ENCODE measurements around the gene PVALB. TPM values are rescaled to one million over a fixed set of nuclear protein-coding genes. Genes with fewer than 3 reads are reported as not detected.

The PVALB gene
- polyA plus RNA-seq, 3 donors = 0.65 TPM; not detected in 2

DNA sequence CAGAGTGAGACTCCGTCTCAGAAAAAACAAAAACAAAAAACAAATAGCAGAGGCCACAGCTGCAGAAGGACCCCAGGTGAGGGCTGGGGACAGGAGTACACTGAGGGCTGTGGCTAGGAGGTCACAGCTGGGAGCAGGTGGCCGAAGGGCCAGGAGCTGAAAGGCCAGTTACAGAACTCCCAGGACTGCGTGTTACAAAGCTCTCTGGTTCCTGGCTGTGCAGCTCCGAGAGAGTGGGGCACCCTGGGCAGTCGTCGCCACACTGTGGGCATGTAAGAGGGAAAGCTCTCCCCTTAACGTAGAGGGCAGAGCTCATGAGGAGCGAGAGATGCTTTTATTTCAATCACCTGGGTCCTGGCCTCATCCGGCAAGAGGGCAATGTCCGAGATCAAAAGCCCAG lies 33.8 kb upstream of the PVALB start:
- Histone ChIP-seq H3K4me1 (ENCODE audit: control insufficient read depth in 1 of 2, insufficient read depth in 2 of 2, low read length in 2 of 2) (peaks cover 12 to 15% of the 10 kb centered on the region in 2 donors), H3K4me2 (replicated peaks; ENCODE audit: extremely low read depth, low read length, poor library complexity, severe bottlenecking) (no peak overlapping the region), H3K9me3 (replicated peaks in 1 of 2; ENCODE audit: control insufficient read depth in 1 of 2, insufficient read depth in 1 of 2, low read length in 2 of 2) (peaks cover 0 to 3% of the 10 kb centered on the region in 2 donors), H2AFZ (ENCODE audit: insufficient read depth, low read depth, low read length, poor library complexity, severe bottlenecking) (no peak overlapping the region), H3K27ac (ENCODE audit: low read depth in 1 of 2, low read length in 2 of 2) (no peak overlapping the region), H3K4me3 (replicated peaks in 1 of 3; ENCODE audit: low read depth in 2 of 3, low read length in 3 of 3) (no peak overlapping the region), H3K9ac (ENCODE audit: insufficient read depth, low read length, poor library complexity, severe bottlenecking) (no peak overlapping the region), H3K36me3 (replicated peaks in 1 of 2; ENCODE audit: control insufficient read depth in 1 of 2, insufficient read depth in 2 of 2, low read length in 2 of 2) (no peaks in the 10 kb centered on the region), H3K79me2 (ENCODE audit: insufficient read depth, low read length) (no peaks in the 10 kb centered on the region), H4K20me1 (ENCODE audit: insufficient read depth, low read length) (no peaks in the 10 kb centered on the region), H3K27me3 (ENCODE audit: control insufficient read depth in 2 of 2, insufficient read depth in 2 of 2, low read length in 2 of 2) (peaks cover 0 to 36% of the 10 kb centered on the region in 2 donors)
- Mint-ChIP-seq H3K27me3 (ENCODE audit: low read depth in 3 of 3) (peaks cover 27 to 43% (median 31%) of the 10 kb centered on the region in 3 donors), H3K36me3 (no peaks in the 10 kb centered on the region), H3K4me3 (no peak overlapping the region), H3K4me1 (peaks cover 11% of the 10 kb centered on the region), H3K27ac (no peak overlapping the region), H3K9me3 (peaks cover 0 to 10% (median 7%) of the 10 kb centered on the region in 7 donors)
- no peak for DNase-seq
- intact Hi-C loops (cut with micrococcal nuclease) = loop anchor here in 1 of 2 donors (10.0 kb wide), 1 partner anchor 306 kb away; no protein-coding TSS in a partner anchor
- TF ChIP-seq, protein P1, sequence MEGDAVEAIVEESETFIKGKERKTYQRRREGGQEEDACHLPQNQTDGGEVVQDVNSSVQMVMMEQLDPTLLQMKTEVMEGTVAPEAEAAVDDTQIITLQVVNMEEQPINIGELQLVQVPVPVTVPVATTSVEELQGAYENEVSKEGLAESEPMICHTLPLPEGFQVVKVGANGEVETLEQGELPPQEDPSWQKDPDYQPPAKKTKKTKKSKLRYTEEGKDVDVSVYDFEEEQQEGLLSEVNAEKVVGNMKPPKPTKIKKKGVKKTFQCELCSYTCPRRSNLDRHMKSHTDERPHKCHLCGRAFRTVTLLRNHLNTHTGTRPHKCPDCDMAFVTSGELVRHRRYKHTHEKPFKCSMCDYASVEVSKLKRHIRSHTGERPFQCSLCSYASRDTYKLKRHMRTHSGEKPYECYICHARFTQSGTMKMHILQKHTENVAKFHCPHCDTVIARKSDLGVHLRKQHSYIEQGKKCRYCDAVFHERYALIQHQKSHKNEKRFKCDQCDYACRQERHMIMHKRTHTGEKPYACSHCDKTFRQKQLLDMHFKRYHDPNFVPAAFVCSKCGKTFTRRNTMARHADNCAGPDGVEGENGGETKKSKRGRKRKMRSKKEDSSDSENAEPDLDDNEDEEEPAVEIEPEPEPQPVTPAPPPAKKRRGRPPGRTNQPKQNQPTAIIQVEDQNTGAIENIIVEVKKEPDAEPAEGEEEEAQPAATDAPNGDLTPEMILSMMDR (IDR thresholded peaks at IDR 0.05) = no peak
- 99% methylated on average over 9 of the region's 10 CpGs for WGBS (ENCODE audit: insufficient coverage)

DNA sequence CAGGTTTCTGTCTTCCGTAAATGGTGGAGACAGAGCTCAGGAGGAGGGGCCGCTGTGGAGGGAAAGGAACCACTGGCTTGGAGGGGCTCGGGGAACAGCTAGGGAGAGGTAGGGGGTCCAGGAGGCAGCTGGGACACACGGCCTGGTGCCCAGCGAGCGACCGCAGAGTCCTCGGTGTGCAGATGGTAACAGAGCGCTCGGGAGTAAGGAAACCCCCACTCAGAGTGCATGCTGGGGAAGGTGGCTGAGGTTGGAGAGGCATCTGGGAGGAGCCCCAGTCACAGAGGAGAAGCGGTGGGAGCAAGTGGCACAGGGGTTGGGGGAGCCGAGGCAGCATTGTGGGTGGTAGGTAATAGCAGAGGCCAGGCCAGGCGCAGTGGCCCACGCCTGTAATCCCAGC lies 33.2 kb upstream of the PVALB start:
- Histone ChIP-seq H3K9me3 (replicated peaks in 1 of 2; ENCODE audit: control insufficient read depth in 1 of 2, insufficient read depth in 1 of 2, low read length in 2 of 2) (peaks cover 0 to 3% of the 10 kb centered on the region in 2 donors), H3K36me3 (replicated peaks in 1 of 2; ENCODE audit: control insufficient read depth in 1 of 2, insufficient read depth in 2 of 2, low read length in 2 of 2) (no peaks in the 10 kb centered on the region), H2AFZ (ENCODE audit: insufficient read depth, low read depth, low read length, poor library complexity, severe bottlenecking) (no peak overlapping the region), H3K79me2 (ENCODE audit: insufficient read depth, low read length) (no peaks in the 10 kb centered on the region), H3K27me3 (ENCODE audit: control insufficient read depth in 2 of 2, insufficient read depth in 2 of 2, low read length in 2 of 2) (peaks cover 6 to 39% of the 10 kb centered on the region in 2 donors), H3K4me1 (ENCODE audit: control insufficient read depth in 1 of 2, insufficient read depth in 2 of 2, low read length in 2 of 2) (peaks cover 12 to 15% of the 10 kb centered on the region in 2 donors), H3K4me3 (replicated peaks in 1 of 3; ENCODE audit: low read depth in 2 of 3, low read length in 3 of 3) (no peak overlapping the region), H3K27ac (ENCODE audit: low read depth in 1 of 2, low read length in 2 of 2) (no peak overlapping the region), H4K20me1 (ENCODE audit: insufficient read depth, low read length) (no peaks in the 10 kb centered on the region), H3K4me2 (replicated peaks; ENCODE audit: extremely low read depth, low read length, poor library complexity, severe bottlenecking) (no peak overlapping the region), H3K9ac (ENCODE audit: insufficient read depth, low read length, poor library complexity, severe bottlenecking) (no peak overlapping the region)
- WGBS (ENCODE audit: insufficient coverage) = 91% methylated on average over 8 of the region's 14 CpGs
- Mint-ChIP-seq H3K9me3 (peaks cover 0 to 11% (median 7%) of the 10 kb centered on the region in 7 donors), H3K27ac (no peak overlapping the region), H3K36me3 (no peaks in the 10 kb centered on the region), H3K4me3 (peak overlapping the region in 1 of 2 donors; percentile 23), H3K27me3 (ENCODE audit: low read depth in 3 of 3) (peaks cover 31 to 49% (median 33%) of the 10 kb centered on the region in 3 donors), H3K4me1 (peaks cover 11% of the 10 kb centered on the region)
- TF ChIP-seq, protein P1 (IDR thresholded peaks at IDR 0.05) = no peak
- intact Hi-C loops (cut with micrococcal nuclease) = loop anchor here in 1 of 2 donors (10.0 kb wide), 1 partner anchor 305 kb away; no protein-coding TSS in a partner anchor
- DNase-seq = no peak

Data from CD14-positive monocyte (primary cell).